GM18508 (cell line): Measurements from ENCODE around the gene RAP2B.

ENCODE experiments used
- ATAC-seq: cut with Tn5 transposase; IDR thresholded peaks from one replicate; pipeline ENCODE4 v1.9.1; 2021; ENCODE audit warnings: moderate number of reproducible peaks; ENCODE audit not compliant: insufficient read depth, unreplicated experiment

RAP2B gene

GRCh38 chr3:153159771-153160397 is 2.1 kb upstream of the RAP2B start:
- no peak for ATAC-seq

GRCh38 chr3:153160451-153161137 is 1.4 kb upstream of the RAP2B start:
- ATAC-seq = peak; percentile 33

GRCh38 chr3:153161138-153161713 is 800 bp upstream of the RAP2B start:
- peak; percentile 86 for ATAC-seq

GRCh38 chr3:153162513-153163392 is 727 bp downstream of the RAP2B start:
- ATAC-seq = no peak

GRCh38 chr3:153163393-153163724 is 1.3 kb downstream of the RAP2B start:
- no peak for ATAC-seq

GRCh38 chr3:153163756-153164550 is 1.9 kb downstream of the RAP2B start:
- ATAC-seq = no peak

GRCh38 chr3:153165261-153165681 is 3.2 kb downstream of the RAP2B start:
- ATAC-seq = no peak

- ATAC-seq = no peak
Measured at GRCh38 chr3:153166206-153166605, 4.2 kb downstream of the RAP2B start.

GRCh38 chr3:153166796-153167195 is 4.8 kb downstream of the RAP2B start:
- no peak for ATAC-seq

GRCh38 chr3:153169793-153170383 is 7.9 kb downstream of the RAP2B start:
- no peak for ATAC-seq

GRCh38 chr3:153171256-153171655 is 9.2 kb downstream of the RAP2B start:
- no peak for ATAC-seq

GRCh38 chr3:153171918-153172317 is 9.9 kb downstream of the RAP2B start:
- no peak for ATAC-seq

- no peak for ATAC-seq
Measured at GRCh38 chr3:153172796-153173757, 11.1 kb downstream of the RAP2B start.

- no peak for ATAC-seq
Measured at GRCh38 chr3:153173758-153174516, 11.9 kb downstream of the RAP2B start.

- ATAC-seq = no peak
Measured at GRCh38 chr3:153176197-153176596, 14.2 kb downstream of the RAP2B start.

- no peak for ATAC-seq
Measured at GRCh38 chr3:153180860-153181372, 18.9 kb downstream of the RAP2B start.

- ATAC-seq = no peak
Measured at GRCh38 chr3:153182501-153183293, 20.7 kb downstream of the RAP2B start.
